SIG-M5 (cell line): ENCODE measurements around the gene SOCS4.
A peak's percentile ranks its signal among the peaks of the same experiment; 100 is the strongest.
"Not testable (repeated sequence)": the region's sequence is repeated elsewhere in the genome, so short reads cannot be mapped to it uniquely, and the experiment has no call there.

Experiments used
- DNase-seq: peaks from one replicate; lab custom pipeline; 2025; lab: John Stamatoyannopoulos, UW

SOCS4 gene

GRCh38 chr14:55051423-55052268 is 24.6 kb downstream of the SOCS4 start, which contains the start of gene MAPK1IP1L:
MAPK1IP1L (plus strand) TSS chr14:55051647; CDS start chr14:55061684, 10,037 bp downstream.
- peak; percentile 30 for DNase-seq

GRCh38 chr14:55052269-55052930 is 25.4 kb downstream of the SOCS4 start:
- DNase-seq: no peak

DNA sequence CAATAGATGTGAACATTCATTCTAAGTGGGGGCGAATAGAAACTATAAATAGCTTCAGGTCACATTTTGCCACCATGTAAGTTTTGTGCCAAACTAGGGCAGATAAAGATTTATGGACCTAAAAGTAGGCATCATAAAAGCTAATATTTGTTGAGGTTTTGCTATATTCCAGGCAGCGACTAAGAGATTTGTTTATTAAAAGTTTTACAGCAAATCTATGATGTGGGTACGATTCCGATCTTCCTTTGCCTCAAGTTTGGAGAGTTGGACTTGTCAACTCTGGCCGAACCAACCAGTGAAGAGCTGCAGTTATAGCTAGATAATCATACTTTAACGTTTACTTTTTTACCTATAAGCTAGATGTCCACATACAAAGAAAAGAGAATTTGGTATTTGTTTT is 26.0 kb downstream of the SOCS4 start:
- DNase-seq: no peak

DNA sequence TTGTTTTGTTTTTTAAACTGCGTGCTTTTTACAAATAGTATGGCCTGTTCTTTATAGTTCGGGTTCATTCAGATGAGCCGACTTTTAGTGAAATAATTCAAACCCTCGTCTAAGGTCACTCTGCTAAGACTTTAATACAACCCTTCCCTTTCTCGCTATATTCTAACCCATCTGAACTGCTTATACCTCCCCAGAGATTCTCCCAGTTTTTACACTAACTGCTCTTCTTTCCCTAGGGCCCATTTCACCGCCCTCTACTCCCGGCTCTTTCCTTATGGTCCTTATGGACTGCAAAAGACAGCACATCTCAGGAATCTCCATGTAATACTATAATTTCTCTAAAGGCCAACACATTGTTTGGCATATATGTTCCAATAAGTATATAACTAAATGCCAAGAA is 26.5 kb downstream of the SOCS4 start:
- DNase-seq: no peak

DNA sequence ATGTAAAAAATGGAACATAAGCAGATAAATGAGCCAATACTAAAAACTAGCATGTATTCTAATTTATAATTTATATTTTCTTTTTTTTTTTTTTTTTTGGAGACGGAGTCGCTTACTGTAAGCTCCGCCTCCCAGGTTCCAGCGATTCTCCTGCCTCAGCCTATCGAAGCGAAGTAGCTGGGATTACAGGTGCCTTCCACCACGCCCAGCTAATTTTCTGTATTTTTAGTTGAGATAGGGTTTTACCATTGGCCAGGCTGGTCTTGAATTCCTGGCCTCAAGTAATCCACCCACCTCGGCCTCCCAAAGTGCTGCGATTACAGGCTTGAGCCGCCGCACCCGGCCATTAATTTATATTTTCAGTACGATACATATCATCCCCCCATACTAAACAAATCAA is 27.1 kb downstream of the SOCS4 start:
- DNase-seq: no peak

DNA sequence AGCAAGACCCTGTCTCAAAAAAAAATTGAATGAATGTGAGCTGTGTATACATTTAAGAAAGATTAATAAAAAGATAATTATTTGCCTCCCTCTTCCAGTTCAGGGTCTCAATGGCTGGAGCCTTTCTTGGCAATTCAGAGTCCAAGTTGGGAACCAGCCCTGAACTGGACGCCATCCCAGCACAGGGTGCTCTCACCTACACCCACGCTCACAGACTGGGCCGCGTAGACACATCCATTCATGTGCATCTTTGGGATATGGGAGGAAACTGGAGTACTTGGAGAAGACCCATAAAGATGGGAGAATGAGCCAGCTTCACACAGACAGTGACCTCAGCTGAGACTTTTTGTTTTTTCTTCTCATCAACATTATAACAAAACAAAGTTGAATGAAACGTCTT is 30.9 kb downstream of the SOCS4 start:
- DNase-seq: no peak

GRCh38 chr14:55059333-55059732 is 32.3 kb downstream of the SOCS4 start:
- DNase-seq: no peak

GRCh38 chr14:55062517-55063351 is 35.7 kb downstream of the SOCS4 start:
- DNase-seq: no peak

DNA sequence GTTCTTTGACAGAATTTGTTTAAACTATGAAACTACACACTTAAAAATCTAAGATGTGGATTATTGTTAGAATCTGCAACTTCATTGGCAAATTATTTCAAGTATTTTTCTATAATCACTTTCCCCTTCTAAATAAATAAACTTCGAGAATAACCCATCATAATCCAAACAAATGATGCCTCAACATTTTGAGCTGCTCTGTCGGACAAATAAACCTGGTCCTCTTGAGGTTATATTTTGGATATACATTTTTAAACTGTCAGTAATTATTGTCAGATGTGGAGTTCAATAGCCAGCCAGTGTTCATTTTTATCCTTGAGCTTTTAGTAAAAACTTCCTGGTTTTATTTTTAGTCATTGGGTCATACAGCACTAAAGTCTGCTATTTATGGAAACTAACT is 37.9 kb downstream of the SOCS4 start:
- not testable (repeated sequence) for DNase-seq

DNA sequence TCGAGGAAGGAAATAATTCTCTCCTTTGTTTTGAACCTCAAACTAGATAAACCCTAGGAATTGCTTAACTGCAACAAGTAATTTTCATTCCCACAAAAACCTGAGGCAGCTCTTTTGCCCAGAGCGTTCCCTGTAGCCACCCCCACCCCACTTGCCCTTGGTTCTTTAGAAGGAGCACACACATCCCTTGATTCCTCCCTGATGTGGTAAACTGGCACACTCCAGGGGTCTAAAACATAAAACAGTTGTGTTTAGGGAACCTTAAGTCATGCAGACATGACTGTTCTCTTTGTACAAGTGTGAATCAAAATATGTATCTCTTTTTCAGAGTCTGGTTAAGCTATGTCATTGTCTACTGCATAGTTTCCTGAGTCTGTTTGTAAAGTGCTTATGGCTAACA is 38.4 kb downstream of the SOCS4 start:
- no peak for DNase-seq

- DNase-seq: no peak
Measured at GRCh38 chr14:55066223-55066622, 39.2 kb downstream of the SOCS4 start.

GRCh38 chr14:55070981-55071411 is 44.0 kb downstream of the SOCS4 start:
- no peak for DNase-seq

- no peak for DNase-seq
Measured at GRCh38 chr14:55071870-55072640, 45.0 kb downstream of the SOCS4 start.

GRCh38 chr14:55073856-55074255 is 46.8 kb downstream of the SOCS4 start:
- no peak for DNase-seq

GRCh38 chr14:55074662-55075061 is 47.6 kb downstream of the SOCS4 start:
- DNase-seq: no peak

DNA sequence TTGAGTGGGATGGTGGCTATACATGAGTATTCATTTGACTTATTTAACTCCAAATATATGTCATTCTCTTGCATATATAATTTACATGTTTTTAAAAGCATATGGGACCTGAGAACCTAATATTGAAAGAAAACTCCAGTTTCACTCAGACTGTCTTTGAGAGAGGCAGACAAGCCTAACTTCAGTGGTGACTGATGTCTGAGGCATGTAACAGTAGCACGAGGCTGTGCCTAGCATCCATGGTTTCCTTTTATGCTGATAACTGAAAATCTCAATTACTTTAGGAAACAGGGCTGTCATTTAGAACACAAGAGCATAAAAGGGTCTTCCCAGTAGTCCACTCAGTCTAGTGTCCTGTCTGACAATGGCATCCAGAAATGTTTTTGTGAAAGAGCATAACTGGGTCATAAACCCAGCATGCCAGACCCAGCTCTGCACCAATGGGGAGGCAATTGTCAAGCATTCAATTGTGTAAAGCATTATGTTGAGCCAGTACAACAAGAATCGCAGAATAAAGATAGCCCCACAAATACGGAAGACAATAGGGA is 48.7 kb downstream of the SOCS4 start:
- DNase-seq: no peak

DNA sequence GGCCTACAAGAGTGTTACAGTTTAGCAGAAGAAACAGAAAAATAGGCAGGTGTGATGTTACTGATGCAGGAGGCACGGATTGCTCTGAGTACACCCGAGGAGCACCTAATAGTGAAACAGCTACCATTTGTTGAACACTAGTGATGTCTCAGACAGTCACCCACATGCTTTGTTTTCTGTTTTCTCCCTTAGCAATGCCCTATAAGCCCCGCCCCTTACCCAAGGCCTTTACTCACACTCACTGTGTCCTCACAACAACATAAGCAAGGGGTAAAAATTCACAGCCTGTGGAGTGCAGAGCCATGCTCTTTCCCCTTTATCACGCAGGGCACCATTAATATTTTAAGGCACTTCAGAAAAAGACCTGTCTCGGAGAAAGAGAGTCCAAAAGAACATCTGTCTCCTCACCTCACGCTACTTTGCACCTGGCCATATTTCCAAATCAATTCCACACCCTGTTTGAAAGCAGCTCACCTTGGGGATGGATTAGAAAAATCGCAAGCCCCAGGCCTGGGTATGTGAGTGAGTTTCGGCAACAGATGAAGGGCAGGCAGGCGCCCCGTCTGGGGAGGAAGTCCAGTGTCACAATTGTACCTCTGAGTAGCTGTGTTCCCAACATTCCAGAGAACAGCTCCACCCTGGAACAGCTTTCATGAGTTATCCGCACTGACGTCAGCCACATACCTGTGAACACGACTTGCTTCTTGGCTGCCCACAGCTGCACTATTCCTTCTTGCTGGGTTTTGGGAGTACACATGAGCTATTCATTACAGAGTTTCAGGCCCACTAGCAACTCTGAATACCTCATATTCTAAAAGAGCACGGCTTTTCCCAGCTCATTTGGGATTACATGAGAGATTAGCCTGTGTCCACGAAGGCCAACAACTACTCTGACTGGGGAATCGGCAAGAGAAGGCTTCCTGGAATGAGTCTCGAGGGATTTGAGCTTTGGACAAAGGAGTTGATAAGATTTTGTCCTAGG is 50.4 kb downstream of the SOCS4 start:
- DNase-seq: no peak

DNA sequence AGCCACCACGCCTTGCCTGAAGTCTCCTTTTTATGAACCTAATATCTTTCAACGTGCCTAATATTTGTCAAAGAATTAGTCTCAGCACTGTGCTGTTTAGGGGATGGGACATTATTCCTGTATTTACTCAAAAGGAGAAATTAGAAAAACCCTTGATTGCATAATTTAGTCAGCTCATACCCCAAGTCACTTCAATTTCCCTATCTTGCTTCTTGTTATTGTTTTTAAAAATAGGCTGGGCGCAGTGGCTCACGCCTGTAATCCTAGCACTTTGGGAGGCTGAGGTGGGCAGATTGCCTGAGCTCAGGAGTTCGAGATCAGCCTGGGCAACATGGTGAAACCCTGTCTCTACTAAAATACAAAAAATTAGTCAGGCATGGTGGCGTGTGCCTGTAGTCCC is 52.9 kb downstream of the SOCS4 start:
- not testable (repeated sequence) for DNase-seq

GRCh38 chr14:55084401-55085059 is 57.5 kb downstream of the SOCS4 start:
- DNase-seq: no peak
